Vagina (tissue), 2 donors: ENCODE data around the gene COMMD7. TPM values are rescaled to one million over a fixed set of nuclear protein-coding genes. Genes with fewer than 3 reads are reported as not detected.

Source experiments
- DNase-seq, 2 donors: peaks; one replicate each; pipeline ENCODE4 v3.0.0-alpha.2; 2017; ENCODE audit errors: extremely low spot score in 2 of 2
- H3K27ac ChIP-seq: fragments of 200-600 bp; sonication (generic); one replicate; pipeline ENCODE4 v1.5.1; 2019
- H3K27me3 ChIP-seq: fragments of 200-600 bp; sonication (generic); one replicate; pipeline ENCODE4 v1.5.1; 2019
- H3K36me3 ChIP-seq, 2 donors: fragments of 200-600 bp; sonication (generic); one replicate each; pipeline ENCODE4 v1.5.1; 2017 to 2019
- H3K4me1 ChIP-seq: fragments of 200-600 bp; sonication (generic); one replicate; pipeline ENCODE4 v1.5.1; 2019
- H3K4me3 ChIP-seq, 2 donors: fragments of 200-600 bp; sonication (generic); 1 replicate in 1 of 2; 2 replicates in 1 of 2; pipeline ENCODE4 v1.5.1; 2016 to 2019
- H3K9me3 ChIP-seq: fragments of 200-600 bp; sonication (generic); one replicate; pipeline ENCODE4 v1.5.1; 2019
- POLR2A ChIP-seq, 2 donors: fragments of 450-650 bp; IDR thresholded peaks; one replicate each; pipeline ENCODE4 v1.6.1; 2017; ENCODE audit warnings: antibody characterized with exemption in 2 of 2, mild to moderate bottlenecking in 2 of 2, moderate library complexity in 2 of 2
- POLR2AphosphoS5 ChIP-seq, 2 donors: sonication (generic); formaldehyde crosslinking; IDR thresholded peaks; one replicate each; pipeline ENCODE4 v1.9.0; 2017; ENCODE audit warnings: antibody characterized with exemption in 2 of 2, mild to moderate bottlenecking in 2 of 2, low read depth in 1 of 2; ENCODE audit not compliant: insufficient read depth in 1 of 2
- intact Hi-C: fragments of 100-400 bp; cut with DNase I; formaldehyde crosslinking; loops from one replicate; pipeline ENCODE4 v1.15.1; 2023
- total RNA-seq: library from RNA; depleted of rRNA; stranded (reverse); fragments of >200 nt; gene quantifications from one replicate; pipeline ENCODE4 v1.2.3, GENCODE V29; 2016
- TF ChIP-seq, protein P1 (sequence below), 3 experiments: fragments of 450-650 bp in 2 of 3; fragments of 200-600 bp in 1 of 3; sonication (generic) in 1 of 3; IDR thresholded peaks; one replicate each; pipeline ENCODE4 v1.5.1; 2017 to 2019; ENCODE audit warnings: antibody characterized with exemption in 3 of 3, mild to moderate bottlenecking in 2 of 3, moderate library complexity in 2 of 3

COMMD7 gene
- total RNA-seq, 1 donor from 2014 or later: 28.7 TPM

GRCh38 chr20:32762754-32763201, 19.5 kb upstream of the COMMD7 start:
- peak overlapping the region; percentile 61 to 76 for H3K4me3 ChIP-seq
- no peak overlapping the region for H3K27ac ChIP-seq
- TF ChIP-seq, protein P1, sequence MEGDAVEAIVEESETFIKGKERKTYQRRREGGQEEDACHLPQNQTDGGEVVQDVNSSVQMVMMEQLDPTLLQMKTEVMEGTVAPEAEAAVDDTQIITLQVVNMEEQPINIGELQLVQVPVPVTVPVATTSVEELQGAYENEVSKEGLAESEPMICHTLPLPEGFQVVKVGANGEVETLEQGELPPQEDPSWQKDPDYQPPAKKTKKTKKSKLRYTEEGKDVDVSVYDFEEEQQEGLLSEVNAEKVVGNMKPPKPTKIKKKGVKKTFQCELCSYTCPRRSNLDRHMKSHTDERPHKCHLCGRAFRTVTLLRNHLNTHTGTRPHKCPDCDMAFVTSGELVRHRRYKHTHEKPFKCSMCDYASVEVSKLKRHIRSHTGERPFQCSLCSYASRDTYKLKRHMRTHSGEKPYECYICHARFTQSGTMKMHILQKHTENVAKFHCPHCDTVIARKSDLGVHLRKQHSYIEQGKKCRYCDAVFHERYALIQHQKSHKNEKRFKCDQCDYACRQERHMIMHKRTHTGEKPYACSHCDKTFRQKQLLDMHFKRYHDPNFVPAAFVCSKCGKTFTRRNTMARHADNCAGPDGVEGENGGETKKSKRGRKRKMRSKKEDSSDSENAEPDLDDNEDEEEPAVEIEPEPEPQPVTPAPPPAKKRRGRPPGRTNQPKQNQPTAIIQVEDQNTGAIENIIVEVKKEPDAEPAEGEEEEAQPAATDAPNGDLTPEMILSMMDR (IDR thresholded peaks at IDR 0.05): no peak
- no peak for TF ChIP-seq POLR2A (IDR thresholded peaks at IDR 0.05)
- TF ChIP-seq POLR2AphosphoS5 (IDR thresholded peaks at IDR 0.05; ENCODE audit: insufficient read depth in 1 of 2, low read depth in 1 of 2): no peak
- H3K27me3 ChIP-seq: no peaks in the 10 kb centered on the region
- DNase-seq: no peak
- peaks cover 18% of the 10 kb centered on the region for H3K4me1 ChIP-seq
- intact Hi-C loops: no loop called here
- no peaks in the 10 kb centered on the region for H3K36me3 ChIP-seq
- H3K9me3 ChIP-seq: no peaks in the 10 kb centered on the region

DNA sequence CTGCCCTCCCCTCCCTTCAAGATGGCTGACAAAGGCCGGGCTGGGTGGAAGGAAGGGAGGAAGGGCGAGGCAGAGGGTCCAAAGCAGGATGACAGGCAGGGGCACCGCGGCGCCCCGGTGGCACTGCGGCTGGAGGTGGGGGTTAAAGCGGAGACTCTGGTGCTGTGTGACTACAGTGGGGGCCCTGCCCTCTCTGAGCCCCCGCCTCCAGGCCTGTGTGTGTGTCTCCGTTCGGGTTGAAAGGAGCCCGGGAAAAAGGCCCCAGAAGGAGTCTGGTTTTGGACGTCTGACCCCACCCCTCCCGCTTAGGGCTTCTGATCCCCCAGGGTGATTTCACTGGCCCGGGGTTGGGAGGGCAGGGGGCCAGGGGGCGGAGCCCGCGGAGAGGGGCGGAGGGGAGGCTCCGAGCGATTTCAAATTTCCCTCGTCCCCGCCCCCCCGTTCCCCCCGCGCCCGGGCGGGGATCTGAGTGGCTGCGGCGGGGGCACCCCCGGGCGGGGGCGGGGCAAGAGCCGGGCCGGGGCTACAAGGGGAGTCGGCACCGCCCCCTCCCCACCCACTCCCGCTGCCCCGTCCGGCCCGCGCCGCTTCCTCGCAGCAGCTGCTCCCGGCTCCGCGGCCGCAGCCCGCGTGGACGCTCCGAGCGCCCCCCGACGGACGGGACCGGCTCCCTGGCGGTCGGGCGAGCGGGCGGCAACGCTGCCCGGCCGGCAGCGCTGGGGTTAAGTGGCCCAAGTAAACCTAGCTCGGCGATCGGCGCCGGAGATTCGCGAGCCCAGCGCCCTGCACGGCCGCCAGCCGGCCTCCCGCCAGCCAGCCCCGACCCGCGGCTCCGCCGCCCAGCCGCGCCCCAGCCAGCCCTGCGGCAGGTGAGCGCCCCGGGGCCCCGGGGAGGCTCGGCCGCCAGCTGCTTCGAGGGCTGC, 18.8 kb upstream of the COMMD7 start, which contains the start of gene DNMT3B:
Gene DNMT3B, plus strand, starts transcription at position 555 of the 923 bp plus-strand sequence. CDS start 17,939 bp downstream, outside the sequence.
- DNase-seq: no peak
- H3K36me3 ChIP-seq: no peaks in the 10 kb centered on the region
- intact Hi-C loops: no loop called here
- H3K27me3 ChIP-seq: no peaks in the 10 kb centered on the region
- no peaks in the 10 kb centered on the region for H3K9me3 ChIP-seq
- H3K27ac ChIP-seq: no peak within 1 kb of the TSS
- peak within 1 kb of the TSS; percentile 61 to 76 for H3K4me3 ChIP-seq
- TF ChIP-seq POLR2AphosphoS5 (IDR thresholded peaks at IDR 0.05; ENCODE audit: insufficient read depth in 1 of 2, low read depth in 1 of 2) (no peak), POLR2A (IDR thresholded peaks at IDR 0.05) (no peak)
- TF ChIP-seq, protein P1 (IDR thresholded peaks at IDR 0.05): no peak
- peaks cover 18% of the 10 kb centered on the region for H3K4me1 ChIP-seq

DNA sequence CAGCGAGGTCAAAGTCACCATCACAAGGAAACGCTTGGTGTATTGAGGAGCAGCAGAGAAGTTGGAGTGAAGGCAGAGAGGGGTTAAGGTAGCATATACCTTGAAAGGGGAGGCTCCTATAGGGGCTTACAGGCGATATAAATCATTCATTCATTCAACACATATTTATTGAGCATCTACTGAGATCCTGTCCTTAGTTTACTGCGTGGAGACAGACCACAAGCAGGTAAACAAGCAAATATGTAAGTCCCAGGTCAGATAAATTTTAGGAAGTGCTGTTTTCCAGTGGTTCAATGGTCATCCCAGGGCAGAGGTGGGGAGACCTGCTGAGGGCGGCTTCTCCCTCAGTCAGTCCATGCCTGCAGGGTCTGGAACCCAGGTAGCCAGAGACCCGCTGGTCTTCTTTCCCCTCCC, 18.2 kb upstream of the COMMD7 start:
- Histone ChIP-seq H3K27me3 (no peaks in the 10 kb centered on the region), H3K9me3 (no peaks in the 10 kb centered on the region), H3K27ac (no peak overlapping the region), H3K4me1 (peaks cover 18% of the 10 kb centered on the region), H3K4me3 (peak overlapping the region; percentile 61 to 76), H3K36me3 (no peaks in the 10 kb centered on the region)
- intact Hi-C loops: no loop called here
- TF ChIP-seq, protein P1 (IDR thresholded peaks at IDR 0.05): no peak
- TF ChIP-seq POLR2AphosphoS5 (IDR thresholded peaks at IDR 0.05; ENCODE audit: insufficient read depth in 1 of 2, low read depth in 1 of 2) (no peak), POLR2A (IDR thresholded peaks at IDR 0.05) (no peak)
- DNase-seq: no peak

- DNase-seq: no peak
- Histone ChIP-seq H3K9me3 (no peaks in the 10 kb centered on the region), H3K27ac (no peak overlapping the region), H3K27me3 (no peaks in the 10 kb centered on the region), H3K4me3 (no peak overlapping the region), H3K36me3 (no peaks in the 10 kb centered on the region), H3K4me1 (no peaks in the 10 kb centered on the region)
- intact Hi-C loops: no loop called here
- TF ChIP-seq, protein P1 (IDR thresholded peaks at IDR 0.05): no peak
- TF ChIP-seq POLR2AphosphoS5 (IDR thresholded peaks at IDR 0.05; ENCODE audit: insufficient read depth in 1 of 2, low read depth in 1 of 2): no peak
- TF ChIP-seq POLR2A (IDR thresholded peaks at IDR 0.05): no peak
These were observed 12.9 kb upstream of the COMMD7 start for GRCh38 chr20:32756156-32756555.

- Histone ChIP-seq H3K36me3 (no peaks in the 10 kb centered on the region), H3K27me3 (no peaks in the 10 kb centered on the region), H3K4me3 (no peak overlapping the region), H3K27ac (no peak overlapping the region), H3K4me1 (no peaks in the 10 kb centered on the region), H3K9me3 (no peaks in the 10 kb centered on the region)
- TF ChIP-seq, protein P1 (IDR thresholded peaks at IDR 0.05): no peak
- TF ChIP-seq POLR2A (IDR thresholded peaks at IDR 0.05) (no peak), POLR2AphosphoS5 (IDR thresholded peaks at IDR 0.05; ENCODE audit: insufficient read depth in 1 of 2, low read depth in 1 of 2) (no peak)
- intact Hi-C loops: no loop called here
- no peak for DNase-seq
These were observed 10.5 kb upstream of the COMMD7 start for GRCh38 chr20:32753731-32754130.
